Myometrial cell (primary cell): ENCODE measurements around the gene N4BP2L2. TPM values are rescaled to one million over a fixed set of nuclear protein-coding genes. Genes with fewer than 3 reads are reported as not detected.

Source experiments
- total RNA-seq: library from RNA; depleted of rRNA; stranded (reverse); fragments of >200 nt; gene quantifications from 2 replicates; pipeline ENCODE4 v1.2.3, GENCODE V29; 2015

Gene N4BP2L2
- 32.0 and 50.0 TPM in 2 replicates for total RNA-seq

GRCh38 chr13:32538621-32539246 lies at the start of gene N4BP2L2:
N4BP2L2 (minus strand) TSS chr13:32538795; CDS start chr13:32537027, 1,768 bp downstream.

DNA sequence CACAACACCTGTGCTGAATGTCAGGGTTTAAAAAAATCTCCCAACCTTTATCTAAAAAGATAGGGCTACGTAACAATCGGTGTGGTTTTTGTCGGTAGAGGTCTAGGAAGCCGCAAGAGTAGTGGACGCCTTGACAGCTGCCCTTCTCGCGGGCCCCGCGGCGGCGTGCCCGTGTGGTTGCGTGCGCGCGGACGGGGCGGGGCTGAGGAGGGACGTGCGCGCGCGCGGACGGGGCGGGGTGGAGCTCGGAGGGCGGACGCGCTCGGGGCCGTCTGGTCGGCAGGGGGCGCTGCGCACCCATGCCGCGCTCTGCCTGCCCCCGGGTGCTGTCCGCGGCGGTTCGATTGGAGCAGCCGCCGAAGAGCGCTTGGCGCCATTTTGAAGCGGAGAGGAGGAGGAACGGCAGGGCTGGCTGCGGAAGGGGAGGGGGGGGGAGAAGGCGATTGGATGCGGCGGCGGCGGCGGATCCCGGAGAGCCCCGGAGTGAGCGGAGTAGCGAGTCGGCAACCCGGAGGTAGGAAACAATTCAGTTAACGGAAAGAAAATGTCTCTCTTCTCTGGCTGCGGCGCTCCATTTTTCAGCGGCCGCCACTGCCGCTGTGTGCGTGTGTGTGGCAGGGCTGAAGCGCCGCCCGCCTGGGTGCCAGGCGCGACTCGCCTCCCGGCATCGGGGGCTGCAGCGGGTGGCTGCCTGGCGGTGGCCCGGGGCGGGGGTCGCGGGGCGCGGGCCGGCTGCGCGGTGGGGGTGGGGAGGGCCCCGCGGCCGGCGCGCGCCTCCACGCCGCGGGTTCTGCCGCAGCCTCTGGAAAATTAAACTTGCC lies 47.7 kb upstream of the N4BP2L2 start, which contains the start of gene PDS5B:
Gene PDS5B (plus strand): TSS at position 373 of the 821 bp plus-strand sequence. CDS start 62,321 bp downstream, outside the sequence.

GRCh38 chr13:32427852-32428580 lies 110.6 kb downstream of the N4BP2L2 start, which contains the start of gene N4BP2L1:
N4BP2L1 (minus strand) TSS chr13:32428130; CDS start chr13:32428082, 48 bp downstream.

Other genes with a start within 250 kb of the N4BP2L2 start
- gene ZAR1L, start 223.4 kb downstream of the N4BP2L2 start, total RNA-seq = not detected in 2 replicates
- gene BRCA2, start 223.3 kb downstream of the N4BP2L2 start, total RNA-seq = 3.2 and 9.6 TPM in 2 replicates
- gene N4BP2L1, start 110.7 kb downstream of the N4BP2L2 start, total RNA-seq = 0.71 and 2.6 TPM in 2 replicates
- 8.1 and 18.8 TPM in 2 replicates for gene PDS5B, start 47.7 kb upstream of the N4BP2L2 start, total RNA-seq